ENCODE measurements around the gene PIK3R6.

GRCh38 chr17:8869114-8869815, 1.8 kb upstream of the PIK3R6 start:
- TF ChIP-seq, protein P1, sequence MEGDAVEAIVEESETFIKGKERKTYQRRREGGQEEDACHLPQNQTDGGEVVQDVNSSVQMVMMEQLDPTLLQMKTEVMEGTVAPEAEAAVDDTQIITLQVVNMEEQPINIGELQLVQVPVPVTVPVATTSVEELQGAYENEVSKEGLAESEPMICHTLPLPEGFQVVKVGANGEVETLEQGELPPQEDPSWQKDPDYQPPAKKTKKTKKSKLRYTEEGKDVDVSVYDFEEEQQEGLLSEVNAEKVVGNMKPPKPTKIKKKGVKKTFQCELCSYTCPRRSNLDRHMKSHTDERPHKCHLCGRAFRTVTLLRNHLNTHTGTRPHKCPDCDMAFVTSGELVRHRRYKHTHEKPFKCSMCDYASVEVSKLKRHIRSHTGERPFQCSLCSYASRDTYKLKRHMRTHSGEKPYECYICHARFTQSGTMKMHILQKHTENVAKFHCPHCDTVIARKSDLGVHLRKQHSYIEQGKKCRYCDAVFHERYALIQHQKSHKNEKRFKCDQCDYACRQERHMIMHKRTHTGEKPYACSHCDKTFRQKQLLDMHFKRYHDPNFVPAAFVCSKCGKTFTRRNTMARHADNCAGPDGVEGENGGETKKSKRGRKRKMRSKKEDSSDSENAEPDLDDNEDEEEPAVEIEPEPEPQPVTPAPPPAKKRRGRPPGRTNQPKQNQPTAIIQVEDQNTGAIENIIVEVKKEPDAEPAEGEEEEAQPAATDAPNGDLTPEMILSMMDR (IDR thresholded peaks at IDR 0.05) = no peak
- no peak for TF ChIP-seq POLR2A (IDR thresholded peaks at IDR 0.05)
